ENCODE data around the gene INPP4B. TPM values are rescaled to one million over a fixed set of nuclear protein-coding genes. Genes with fewer than 3 reads are reported as not detected.

Gene INPP4B
- total and polyA plus RNA-seq, 7 donors, result 4.2 to 27.3 (median 17.2) TPM

- TF ChIP-seq POLR2AphosphoS5 (IDR thresholded peaks at IDR 0.05) (no peak), CTCF (IDR thresholded peaks at IDR 0.05) (no peak), POLR2A (IDR thresholded peaks at IDR 0.05) (no peak), EP300 (IDR thresholded peaks at IDR 0.05) (no peak)
- no peaks in the 10 kb centered on the region for H3K4me1 ChIP-seq
- no peak for DNase-seq
- WGBS, 2 donors, result 80 to 81% methylated on average over 6 of the region's 6 CpGs
- H3K27me3 ChIP-seq, result no peaks in the 10 kb centered on the region
- intact Hi-C loops (cut with DNase I), result no loop called here
- H3K27ac ChIP-seq, result no peak overlapping the region
- H3K4me3 ChIP-seq, result no peak overlapping the region
- H3K36me3 ChIP-seq, result no peaks in the 10 kb centered on the region
- H3K9me3 ChIP-seq, result no peaks in the 10 kb centered on the region
Observed at GRCh38 chr4:142551517-142552305, 294.4 kb downstream of the INPP4B start.

GRCh38 chr4:142550965-142551364, 295.1 kb downstream of the INPP4B start:
- Histone ChIP-seq H3K27me3 (no peaks in the 10 kb centered on the region), H3K27ac (no peak overlapping the region), H3K4me1 (no peaks in the 10 kb centered on the region), H3K36me3 (no peaks in the 10 kb centered on the region), H3K4me3 (no peak overlapping the region), H3K9me3 (no peaks in the 10 kb centered on the region)
- WGBS, 2 donors, result 18 to 73% methylated on average over 5 of the region's 5 CpGs
- TF ChIP-seq POLR2A (IDR thresholded peaks at IDR 0.05) (no peak), EP300 (IDR thresholded peaks at IDR 0.05) (no peak), POLR2AphosphoS5 (IDR thresholded peaks at IDR 0.05) (no peak), CTCF (IDR thresholded peaks at IDR 0.05) (no peak)
- DNase-seq, result no peak
- intact Hi-C loops (cut with DNase I), result no loop called here

GRCh38 chr4:142549726-142550463, 296.2 kb downstream of the INPP4B start:
- WGBS, 2 donors, result 10 to 26% methylated on average over 1 of the region's 1 CpG
- Histone ChIP-seq H3K27ac (no peak overlapping the region), H3K4me1 (no peaks in the 10 kb centered on the region), H3K27me3 (no peaks in the 10 kb centered on the region), H3K4me3 (no peak overlapping the region), H3K9me3 (no peaks in the 10 kb centered on the region), H3K36me3 (no peaks in the 10 kb centered on the region)
- DNase-seq, result no peak
- intact Hi-C loops (cut with DNase I), result no loop called here
- TF ChIP-seq POLR2A (IDR thresholded peaks at IDR 0.05) (no peak), EP300 (IDR thresholded peaks at IDR 0.05) (no peak), POLR2AphosphoS5 (IDR thresholded peaks at IDR 0.05) (no peak), CTCF (IDR thresholded peaks at IDR 0.05) (no peak)

- TF ChIP-seq EP300 (IDR thresholded peaks at IDR 0.05), result no peak
- TF ChIP-seq POLR2AphosphoS5 (IDR thresholded peaks at IDR 0.05), result no peak
- no peak for TF ChIP-seq POLR2A (IDR thresholded peaks at IDR 0.05)
- no peak for TF ChIP-seq CTCF (IDR thresholded peaks at IDR 0.05)
- no peak overlapping the region for H3K4me3 ChIP-seq
- no peak for DNase-seq
- no peaks in the 10 kb centered on the region for H3K9me3 ChIP-seq
- H3K4me1 ChIP-seq, result no peaks in the 10 kb centered on the region
- no peak overlapping the region for H3K27ac ChIP-seq
- no peaks in the 10 kb centered on the region for H3K36me3 ChIP-seq
- no peaks in the 10 kb centered on the region for H3K27me3 ChIP-seq
- 50 to 72% methylated on average over 3 of the region's 3 CpGs for WGBS, 2 donors
- intact Hi-C loops (cut with DNase I), result no loop called here
Observed at GRCh38 chr4:142549248-142549647, 296.9 kb downstream of the INPP4B start.
